Measurements from ENCODE around the gene NQO1.

- no peak for TF ChIP-seq CTCF (IDR thresholded peaks at IDR 0.05)
- no peak for TF ChIP-seq EZH2 (IDR thresholded peaks at IDR 0.05; ENCODE audit: borderline replicate concordance, insufficient read depth, low read depth, low read length, poor library complexity, severe bottlenecking)
Observed at GRCh38 chr16:69660166-69660565, 66.2 kb downstream of the NQO1 start.
